AG04450 (cell line): Measurements from ENCODE around the gene PGBD1. TPM values are rescaled to one million over a fixed set of nuclear protein-coding genes. Genes with fewer than 3 reads are reported as not detected.

Source experiments
- CTCF ChIA-PET: fragments of 300-600, 350-600 bp; formaldehyde crosslinking; extraction: SDS; loops from one replicate; lab custom pipeline; 2022; ENCODE audit warnings: antibody characterized with exemption, inconsistent platforms; lab: Charles Lee
- POLR2A ChIA-PET: fragments of 350-600 bp; formaldehyde crosslinking; extraction: SDS; loops from one replicate; lab custom pipeline; 2021; ENCODE audit warnings: antibody characterized with exemption, inconsistent platforms; lab: Yijun Ruan, JAX
- DNase-seq: peaks from one replicate; pipeline ENCODE4 v3.0.0-alpha.2; 2011; ENCODE audit warnings: low read depth, low spot score
- H3K27ac ChIP-seq: one replicate; pipeline ENCODE4 v1.5.1; 2012; ENCODE audit warnings: low read depth, low read length, control low read depth
- H3K27me3 ChIP-seq: one replicate; pipeline ENCODE4 v1.6.0; 2012; ENCODE audit warnings: low read length; ENCODE audit not compliant: control insufficient read depth, insufficient read depth
- H3K4me3 ChIP-seq: 2 replicates; pipeline ENCODE4 v1.5.1; 2011; ENCODE audit warnings: mild to moderate bottlenecking, low read depth, low read length, control low read depth
- H3K9me3 ChIP-seq: 2 replicates; pipeline ENCODE4 v1.5.1; 2012; ENCODE audit warnings: low read length; ENCODE audit not compliant: control insufficient read depth, insufficient read depth
- CTCF ChIP-seq: IDR thresholded peaks from 2 replicates; pipeline ENCODE4 v1.5.1; 2011; ENCODE audit warnings: low read depth, low read length, control low read depth, inconsistent platforms
- polyA plus RNA-seq: library from polyadenylated mRNA; depleted of rRNA; stranded (reverse); fragments of >200 nt; gene quantifications from 2 replicates; pipeline ENCODE4 v1.2.3, GENCODE V29; 2011

The PGBD1 gene
- polyA plus RNA-seq, 1 experiment: 7.2 TPM

GRCh38 chr6:28336284-28337120 is 55.1 kb downstream of the PGBD1 start:
- Histone ChIP-seq H3K4me3 (peak overlapping the region; percentile 83), H3K27ac (peak overlapping the region; percentile 100), H3K9me3 (no peaks in the 10 kb centered on the region; the same call in 1 of the 2 replicates), H3K27me3 (peaks cover 5% of the 10 kb centered on the region)
- ChIA-PET CTCF (interaction anchor here (0.7 to 1.2 kb wide), 2 partner anchors 10 to 20 kb away, joined by 3 to 6 read pairs; no protein-coding TSS in a partner anchor), POLR2A (interaction anchor here (1.2 to 1.5 kb wide), 4 partner anchors 13 to 444 kb away, joined by 4 to 14 read pairs (median 8); partner anchors contain the start of genes ZKSCAN3 and ZKSCAN8)
- DNase-seq: no peak
- no peak for TF ChIP-seq CTCF

- Histone ChIP-seq H3K27ac (no peak overlapping the region), H3K4me3 (peak overlapping the region; percentile 83), H3K9me3 (no peaks in the 10 kb centered on the region; the same call in 1 of the 2 replicates), H3K27me3 (peaks cover 5% of the 10 kb centered on the region)
- no peak for DNase-seq
- CTCF ChIA-PET: no interaction called here
- POLR2A ChIA-PET: no interaction called here
- TF ChIP-seq CTCF: no peak
These were observed 55.7 kb downstream of the PGBD1 start for GRCh38 chr6:28337121-28337520.

- ChIA-PET POLR2A (no interaction called here), CTCF (interaction anchor here (0.8 kb wide), 1 partner anchor 14 kb away, joined by 4 read pairs; no protein-coding TSS in a partner anchor)
- DNase-seq: no peak
- Histone ChIP-seq H3K27me3 (peaks cover 9% of the 10 kb centered on the region), H3K9me3 (no peaks in the 10 kb centered on the region; the same call in 1 of the 2 replicates), H3K27ac (no peak overlapping the region), H3K4me3 (no peak overlapping the region)
- no peak for TF ChIP-seq CTCF
These were observed 59.1 kb downstream of the PGBD1 start for GRCh38 chr6:28340310-28341095.

GRCh38 chr6:28343898-28344677 is 62.7 kb downstream of the PGBD1 start:
- Histone ChIP-seq H3K27me3 (peaks cover 16% of the 10 kb centered on the region), H3K9me3 (no peaks in the 10 kb centered on the region; the same call in 1 of the 2 replicates), H3K4me3 (no peak overlapping the region), H3K27ac (no peak overlapping the region)
- CTCF ChIA-PET: no interaction called here
- no peak for TF ChIP-seq CTCF
- POLR2A ChIA-PET: no interaction called here
- DNase-seq: no peak
